GM19463 (cell line): ENCODE measurements around the gene CLIP4.

Source experiments
- ATAC-seq: cut with Tn5 transposase; IDR thresholded peaks from one replicate; pipeline ENCODE4 v1.9.1; 2021; ENCODE audit warnings: mild to moderate bottlenecking, moderate library complexity; ENCODE audit not compliant: unreplicated experiment

The CLIP4 gene

GRCh38 chr2:29218071-29218470 is 102.9 kb downstream of the CLIP4 start:
- ATAC-seq = no peak

- ATAC-seq = no peak
Observed at GRCh38 chr2:29218550-29219125, 103.4 kb downstream of the CLIP4 start.

GRCh38 chr2:29219374-29219773 is 104.2 kb downstream of the CLIP4 start:
- ATAC-seq = no peak

GRCh38 chr2:29220506-29221270 is 105.5 kb downstream of the CLIP4 start:
- no peak for ATAC-seq

- no peak for ATAC-seq
Observed at GRCh38 chr2:29222381-29223179, 107.4 kb downstream of the CLIP4 start.

- ATAC-seq = no peak
Observed at GRCh38 chr2:29223257-29223656, 108.0 kb downstream of the CLIP4 start.

GRCh38 chr2:29223851-29224692 is 108.9 kb downstream of the CLIP4 start:
- ATAC-seq = no peak

GRCh38 chr2:29224693-29225551 is 109.7 kb downstream of the CLIP4 start:
- ATAC-seq = no peak

GRCh38 chr2:29225814-29226213 is 110.6 kb downstream of the CLIP4 start:
- ATAC-seq = no peak

GRCh38 chr2:29226375-29226774 is 111.2 kb downstream of the CLIP4 start:
- no peak for ATAC-seq

- ATAC-seq = no peak
Observed at GRCh38 chr2:29226808-29227207, 111.6 kb downstream of the CLIP4 start.

- ATAC-seq = no peak
Observed at GRCh38 chr2:29227935-29228675, 112.9 kb downstream of the CLIP4 start.

- ATAC-seq = no peak
Observed at GRCh38 chr2:29228947-29229346, 113.7 kb downstream of the CLIP4 start.

- no peak for ATAC-seq
Observed at GRCh38 chr2:29229640-29230039, 114.4 kb downstream of the CLIP4 start.

GRCh38 chr2:29232041-29232440 is 116.8 kb downstream of the CLIP4 start:
- ATAC-seq = no peak

- no peak for ATAC-seq
Observed at GRCh38 chr2:29233428-29233827, 118.2 kb downstream of the CLIP4 start.

- no peak for ATAC-seq
Observed at GRCh38 chr2:29235411-29235810, 120.2 kb downstream of the CLIP4 start.

- ATAC-seq = no peak
Observed at GRCh38 chr2:29236074-29236473, 120.9 kb downstream of the CLIP4 start.

- no peak for ATAC-seq
Observed at GRCh38 chr2:29238497-29238896, 123.3 kb downstream of the CLIP4 start.
